Testis (tissue), 3 donors: ENCODE measurements around the gene PCYT2. TPM values are rescaled to one million over a fixed set of nuclear protein-coding genes. Genes with fewer than 3 reads are reported as not detected.

ENCODE experiments used
- DNase-seq: peaks from one replicate; pipeline ENCODE4 v3.0.0-alpha.2; 2019
- H3K27ac ChIP-seq, 2 donors: fragments of 200-600 bp; sonication (generic); one replicate each; pipeline ENCODE4 v1.5.1; 2019
- H3K27me3 ChIP-seq: fragments of 200-600 bp; sonication (generic); one replicate; pipeline ENCODE4 v1.5.1; 2019
- H3K36me3 ChIP-seq: fragments of 200-600 bp; sonication (generic); one replicate; pipeline ENCODE4 v1.5.1; 2017; ENCODE audit warnings: low read depth; ENCODE audit errors: missing control alignments
- H3K4me1 ChIP-seq: fragments of 200-600 bp; sonication (generic); one replicate; pipeline ENCODE4 v1.5.1; 2019
- H3K4me3 ChIP-seq, 2 donors: fragments of 200-600 bp; sonication (generic); one replicate each; pipeline ENCODE4 v1.5.1; 2017 to 2019
- H3K9me3 ChIP-seq: fragments of 200-600 bp; sonication (generic); one replicate; pipeline ENCODE4 v1.5.1; 2017
- CTCF ChIP-seq, 3 experiments: fragments of 450-650 bp in 2 of 3; fragments of 200-600 bp in 1 of 3; sonication (generic) in 1 of 3; IDR thresholded peaks; one replicate each; pipeline ENCODE4 v1.5.1; 2016 to 2019; ENCODE audit warnings: antibody characterized with exemption in 3 of 3, mild to moderate bottlenecking in 2 of 3, moderate library complexity in 1 of 3
- POLR2A ChIP-seq: fragments of 450-650 bp; IDR thresholded peaks from one replicate; pipeline ENCODE4 v1.6.1; 2017; ENCODE audit warnings: antibody characterized with exemption, mild to moderate bottlenecking, moderate library complexity
- WGBS, 2 donors: methylation state at CpG; one replicate each; pipeline ENCODE4 v1.1.5; 2018; 5-methylcytosine and 5-hydroxymethylcytosine counted together
- intact Hi-C: fragments of 100-400 bp; cut with DNase I; formaldehyde crosslinking; loops from one replicate; pipeline ENCODE4 v1.15.1; 2023; ENCODE audit warnings: low total_unique reads
- polyA plus RNA-seq: library from polyadenylated mRNA; stranded (reverse); fragments of 350-450 nt; fragmentation: Illumina TruSeq; extraction: RNeasy Lipid Tissue Mini Kit (QIAGEN cat#74804); gene quantifications from one replicate; pipeline ENCODE4 v1.2.3, GENCODE V29; 2014; ENCODE audit warnings: low read depth, low replicate concordance; ENCODE audit not compliant: insufficient read depth
- total RNA-seq, 2 donors: library from RNA; depleted of rRNA; stranded (reverse); fragments of >200 nt; gene quantifications; one replicate each; pipeline ENCODE4 v1.2.3, GENCODE V29; 2016

PCYT2 gene
- total and polyA plus RNA-seq, 3 donors from 2014 or later = 171 to 488 (median 438) TPM

GRCh38 chr17:81901167-81902022 lies 9.8 kb downstream of the PCYT2 start:
- intact Hi-C loops = no loop called here
- Histone ChIP-seq H3K4me1 (peaks cover 6% of the 10 kb centered on the region), H3K27ac (no peak overlapping the region), H3K9me3 (no peaks in the 10 kb centered on the region), H3K27me3 (no peaks in the 10 kb centered on the region), H3K36me3 (no peaks in the 10 kb centered on the region), H3K4me3 (peak overlapping the region; percentile 26 to 36)
- WGBS, 2 donors = 53 to 72% methylated on average over 8 to 21 of the region's 21 CpGs
- DNase-seq = no peak
- TF ChIP-seq POLR2A = no peak
- no peak for TF ChIP-seq CTCF (IDR thresholded peaks at IDR 0.05)

DNA sequence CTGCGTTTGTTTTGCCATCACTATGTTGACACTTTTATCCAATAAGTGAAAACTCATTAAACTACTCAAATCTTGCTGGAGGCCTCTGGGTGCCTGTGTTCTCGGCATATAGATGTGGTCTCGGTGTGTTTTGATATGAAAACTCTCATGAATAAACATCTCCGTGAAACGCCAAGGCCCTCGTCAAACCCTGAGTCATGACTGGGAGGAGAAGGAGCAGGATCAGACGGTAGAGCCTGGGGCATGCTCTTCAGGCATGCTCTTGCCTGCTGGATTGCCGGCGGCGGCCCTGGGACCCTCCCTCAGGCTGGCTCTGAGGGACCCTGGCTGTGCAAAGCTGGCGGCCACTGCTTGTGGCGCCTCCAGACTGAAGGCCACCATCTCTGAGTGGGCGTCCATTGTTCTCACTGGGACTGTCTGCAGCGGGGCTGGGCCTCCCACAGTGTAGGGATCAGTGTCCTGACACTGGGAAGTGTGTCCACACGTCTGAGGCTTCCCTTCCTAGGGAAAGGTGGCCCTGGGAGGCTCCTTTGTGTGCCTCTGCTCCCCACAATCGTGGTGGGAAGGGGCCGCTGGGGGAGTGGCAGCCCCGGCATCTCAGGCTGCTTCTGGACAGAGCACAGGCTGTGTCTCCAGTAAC lies 10.9 kb downstream of the PCYT2 start:
- no peak for DNase-seq
- 81 to 87% methylated on average over 5 to 18 of the region's 18 CpGs for WGBS, 2 donors
- H3K4me1 ChIP-seq = peaks cover 6% of the 10 kb centered on the region
- H3K27ac ChIP-seq = no peak overlapping the region
- no peak for TF ChIP-seq POLR2A
- TF ChIP-seq CTCF (IDR thresholded peaks at IDR 0.05) = no peak
- no peaks in the 10 kb centered on the region for H3K27me3 ChIP-seq
- H3K9me3 ChIP-seq = no peaks in the 10 kb centered on the region
- H3K4me3 ChIP-seq = no peak overlapping the region
- intact Hi-C loops = no loop called here
- H3K36me3 ChIP-seq = no peaks in the 10 kb centered on the region

GRCh38 chr17:81899514-81900166 lies 11.6 kb downstream of the PCYT2 start:
- TF ChIP-seq CTCF (IDR thresholded peaks at IDR 0.05) (no peak), POLR2A (no peak)
- no peak for DNase-seq
- Histone ChIP-seq H3K9me3 (no peaks in the 10 kb centered on the region), H3K4me1 (peaks cover 6% of the 10 kb centered on the region), H3K4me3 (no peak overlapping the region), H3K27ac (no peak overlapping the region), H3K36me3 (no peaks in the 10 kb centered on the region), H3K27me3 (no peaks in the 10 kb centered on the region)
- WGBS, 2 donors = 91 to 98% methylated on average over 18 to 22 of the region's 22 CpGs
- intact Hi-C loops = no loop called here

DNA sequence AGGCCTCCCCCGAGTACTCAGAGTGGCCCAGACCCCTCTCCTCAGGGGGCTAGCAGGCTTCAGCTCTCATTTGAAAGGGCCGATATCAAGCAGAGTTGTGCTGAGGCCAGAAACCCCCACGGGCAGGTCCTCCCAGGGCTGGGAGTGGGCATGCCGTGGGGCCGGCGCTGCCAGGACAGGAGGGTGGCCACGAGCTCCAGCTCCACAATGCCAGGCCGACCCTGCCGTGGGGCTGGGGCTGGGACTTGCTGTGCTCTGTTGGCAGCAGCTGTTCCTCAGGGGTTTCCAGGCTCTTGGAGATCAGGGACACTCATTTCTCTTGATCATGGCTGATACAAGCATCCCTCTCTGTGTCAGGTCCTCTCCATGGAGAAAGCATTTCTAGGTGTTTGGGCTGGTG lies 12.3 kb downstream of the PCYT2 start:
- H3K36me3 ChIP-seq = no peaks in the 10 kb centered on the region
- WGBS, 2 donors = 87 to 92% methylated on average over 6 to 9 of the region's 9 CpGs

More for the DNA sequence above, 12.3 kb downstream of the PCYT2 start:
- intact Hi-C loops = no loop called here
- TF ChIP-seq CTCF (IDR thresholded peaks at IDR 0.05) (no peak), POLR2A (no peak)
- no peak for DNase-seq
- H3K27me3 ChIP-seq = no peaks in the 10 kb centered on the region
- H3K9me3 ChIP-seq = no peaks in the 10 kb centered on the region
- peaks cover 6% of the 10 kb centered on the region for H3K4me1 ChIP-seq
- no peak overlapping the region for H3K27ac ChIP-seq
- no peak overlapping the region for H3K4me3 ChIP-seq
